Osteoblast (primary cell): ENCODE measurements around the gene DUSP9. TPM values are rescaled to one million over a fixed set of nuclear protein-coding genes. Genes with fewer than 3 reads are reported as not detected.
"Not testable (repeated sequence)": the region's sequence is repeated elsewhere in the genome, so short reads cannot be mapped to it uniquely, and the experiment has no call there.

Experiments
- DNase-seq: peaks from one replicate; pipeline ENCODE4 v3.0.0; 2011; ENCODE audit warnings: low spot score, mixed read lengths; ENCODE audit not compliant: insufficient read length; ENCODE audit errors: missing footprints
- H2AFZ ChIP-seq: 2 replicates; pipeline ENCODE4 v1.6.0; 2011; ENCODE audit warnings: mild to moderate bottlenecking, low read length
- H3K27ac ChIP-seq: 2 replicates; pipeline ENCODE4 v1.5.1; 2011; ENCODE audit warnings: mild to moderate bottlenecking, low read depth, low read length, moderate library complexity
- H3K27me3 ChIP-seq: 2 replicates; pipeline ENCODE4 v1.6.0; 2012; ENCODE audit warnings: mild to moderate bottlenecking, control low read depth, inconsistent platforms, low read length, moderate library complexity; ENCODE audit not compliant: insufficient read depth
- H3K36me3 ChIP-seq: 2 replicates; pipeline ENCODE4 v1.5.1; 2011; ENCODE audit warnings: mild to moderate bottlenecking, low read length, control low read depth, moderate library complexity; ENCODE audit not compliant: insufficient read depth
- H3K4me1 ChIP-seq: 2 replicates; pipeline ENCODE4 v1.5.1; 2011; ENCODE audit warnings: mild to moderate bottlenecking, low read length, control low read depth, moderate library complexity; ENCODE audit not compliant: insufficient read depth
- H3K4me2 ChIP-seq: 2 replicates; pipeline ENCODE4 v1.6.0; 2011; ENCODE audit warnings: mild to moderate bottlenecking, low read length; ENCODE audit not compliant: insufficient read depth
- H3K4me3 ChIP-seq: fragments of 200-600 bp; sonication (generic); 3 replicates; pipeline ENCODE4 v1.5.1; 2012; ENCODE audit warnings: mild to moderate bottlenecking, low read length, inconsistent platforms; ENCODE audit not compliant: insufficient read depth
- H3K79me2 ChIP-seq: 2 replicates; pipeline ENCODE4 v1.6.0; 2012; ENCODE audit warnings: mild to moderate bottlenecking, low read length, control low read depth, inconsistent platforms; ENCODE audit not compliant: insufficient read depth
- H3K9me3 ChIP-seq: 2 replicates; pipeline ENCODE4 v1.5.1; 2011; ENCODE audit warnings: low read depth, low read length, control low read depth
- H4K20me1 ChIP-seq: 2 replicates; pipeline ENCODE4 v1.6.0; 2012; ENCODE audit warnings: mild to moderate bottlenecking, low read length, control low read depth; ENCODE audit not compliant: insufficient read depth
- total RNA-seq: library from RNA; depleted of rRNA; stranded (reverse); fragments of >200 nt; gene quantifications from 2 replicates; pipeline ENCODE4 v1.2.3, GENCODE V29; 2012
- TF ChIP-seq, protein P1 (sequence below): IDR thresholded peaks from 2 replicates; pipeline ENCODE4 v1.5.1; 2011; ENCODE audit warnings: mild to moderate bottlenecking, low read depth, low read length, moderate library complexity; ENCODE audit errors: extremely low read depth

DUSP9 gene
- total RNA-seq, 1 donor: under 0.01 TPM

DNA sequence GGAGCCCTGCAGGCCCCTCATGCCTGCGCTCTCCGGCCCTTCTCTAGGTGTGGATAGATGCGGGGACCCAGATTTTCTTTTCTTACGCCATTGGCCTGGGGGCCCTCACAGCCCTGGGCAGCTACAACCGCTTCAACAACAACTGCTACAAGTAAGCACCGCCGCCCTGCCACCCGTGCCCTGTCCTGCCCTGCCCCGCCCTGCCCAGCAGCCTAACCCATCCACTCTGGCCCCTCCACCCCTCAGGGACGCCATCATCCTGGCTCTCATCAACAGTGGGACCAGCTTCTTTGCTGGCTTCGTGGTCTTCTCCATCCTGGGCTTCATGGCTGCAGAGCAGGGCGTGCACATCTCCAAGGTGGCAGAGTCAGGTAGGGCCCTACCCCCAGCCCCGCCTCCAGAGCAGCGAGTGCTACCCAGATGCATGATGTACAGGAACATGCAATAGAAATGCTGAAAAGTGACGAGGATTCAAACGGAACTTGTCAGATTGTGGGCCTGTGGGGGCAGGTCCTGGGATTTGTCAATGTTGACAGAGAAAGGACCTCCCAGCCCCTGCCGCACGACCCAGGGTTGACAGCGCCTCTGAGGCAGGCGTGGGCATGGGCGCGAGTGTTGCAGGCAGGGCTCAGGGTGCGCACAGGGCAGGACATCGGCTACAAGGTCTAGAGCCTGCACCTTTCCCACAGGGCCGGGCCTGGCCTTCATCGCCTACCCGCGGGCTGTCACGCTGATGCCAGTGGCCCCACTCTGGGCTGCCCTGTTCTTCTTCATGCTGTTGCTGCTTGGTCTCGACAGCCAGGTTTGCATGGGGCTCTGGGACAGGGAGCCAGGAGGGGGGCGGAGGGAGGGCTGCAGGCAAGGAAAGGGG is 46.4 kb downstream of the DUSP9 start:
- Histone ChIP-seq H3K4me3 (no peak overlapping the region), H2AFZ (no peak overlapping the region), H3K4me2 (no peak overlapping the region), H3K79me2 (peaks cover 3% of the 10 kb centered on the region), H3K4me1 (no peaks in the 10 kb centered on the region), H3K27ac (no peak overlapping the region), H3K27me3 (no peaks in the 10 kb centered on the region), H3K36me3 (no peaks in the 10 kb centered on the region), H3K9me3 (no peaks in the 10 kb centered on the region), H4K20me1 (peaks cover 12% of the 10 kb centered on the region)
- TF ChIP-seq, protein P1, sequence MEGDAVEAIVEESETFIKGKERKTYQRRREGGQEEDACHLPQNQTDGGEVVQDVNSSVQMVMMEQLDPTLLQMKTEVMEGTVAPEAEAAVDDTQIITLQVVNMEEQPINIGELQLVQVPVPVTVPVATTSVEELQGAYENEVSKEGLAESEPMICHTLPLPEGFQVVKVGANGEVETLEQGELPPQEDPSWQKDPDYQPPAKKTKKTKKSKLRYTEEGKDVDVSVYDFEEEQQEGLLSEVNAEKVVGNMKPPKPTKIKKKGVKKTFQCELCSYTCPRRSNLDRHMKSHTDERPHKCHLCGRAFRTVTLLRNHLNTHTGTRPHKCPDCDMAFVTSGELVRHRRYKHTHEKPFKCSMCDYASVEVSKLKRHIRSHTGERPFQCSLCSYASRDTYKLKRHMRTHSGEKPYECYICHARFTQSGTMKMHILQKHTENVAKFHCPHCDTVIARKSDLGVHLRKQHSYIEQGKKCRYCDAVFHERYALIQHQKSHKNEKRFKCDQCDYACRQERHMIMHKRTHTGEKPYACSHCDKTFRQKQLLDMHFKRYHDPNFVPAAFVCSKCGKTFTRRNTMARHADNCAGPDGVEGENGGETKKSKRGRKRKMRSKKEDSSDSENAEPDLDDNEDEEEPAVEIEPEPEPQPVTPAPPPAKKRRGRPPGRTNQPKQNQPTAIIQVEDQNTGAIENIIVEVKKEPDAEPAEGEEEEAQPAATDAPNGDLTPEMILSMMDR: no peak
- DNase-seq: peak; percentile 29

DNA sequence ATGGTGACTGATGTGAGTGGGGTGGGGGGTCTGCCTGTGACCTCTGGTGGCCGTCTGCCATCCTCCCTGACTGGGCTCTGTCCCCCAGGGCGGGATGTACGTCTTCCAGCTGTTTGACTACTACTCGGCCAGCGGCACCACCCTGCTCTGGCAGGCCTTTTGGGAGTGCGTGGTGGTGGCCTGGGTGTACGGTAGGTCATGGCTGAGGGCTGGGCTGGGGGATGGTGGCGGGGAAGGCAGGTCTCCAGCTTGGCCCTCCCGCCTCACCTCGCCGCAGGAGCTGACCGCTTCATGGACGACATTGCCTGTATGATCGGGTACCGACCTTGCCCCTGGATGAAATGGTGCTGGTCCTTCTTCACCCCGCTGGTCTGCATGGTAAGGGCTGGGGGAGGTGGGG is 47.3 kb downstream of the DUSP9 start:
- H2AFZ ChIP-seq, H3K9me3 ChIP-seq: not testable (repeated sequence)
- peaks cover 12% of the 10 kb centered on the region for H4K20me1 ChIP-seq

DNA sequence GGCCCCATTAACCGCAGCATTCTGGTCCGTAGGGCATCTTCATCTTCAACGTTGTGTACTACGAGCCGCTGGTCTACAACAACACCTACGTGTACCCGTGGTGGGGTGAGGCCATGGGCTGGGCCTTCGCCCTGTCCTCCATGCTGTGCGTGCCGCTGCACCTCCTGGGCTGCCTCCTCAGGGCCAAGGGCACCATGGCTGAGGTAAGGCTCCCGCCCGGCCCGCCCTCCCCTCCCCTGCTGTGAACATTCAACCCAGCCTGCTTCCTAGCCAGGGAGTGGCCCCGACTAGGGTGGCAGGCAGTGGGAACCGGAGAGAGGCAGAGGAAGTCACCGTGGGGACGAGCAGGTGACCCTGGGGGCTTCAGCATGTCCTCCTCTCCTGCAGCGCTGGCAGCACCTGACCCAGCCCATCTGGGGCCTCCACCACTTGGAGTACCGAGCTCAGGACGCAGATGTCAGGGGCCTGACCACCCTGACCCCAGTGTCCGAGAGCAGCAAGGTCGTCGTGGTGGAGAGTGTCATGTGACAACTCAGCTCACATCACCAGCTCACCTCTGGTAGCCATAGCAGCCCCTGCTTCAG is 47.8 kb downstream of the DUSP9 start:
- no peak overlapping the region for H3K4me3 ChIP-seq
- no peak for DNase-seq
- H4K20me1 ChIP-seq: peaks cover 8% of the 10 kb centered on the region
- H3K79me2 ChIP-seq: peaks cover 2% of the 10 kb centered on the region
- no peak overlapping the region for H2AFZ ChIP-seq
- H3K27ac ChIP-seq: no peak overlapping the region
- H3K27me3 ChIP-seq: no peaks in the 10 kb centered on the region
- no peaks in the 10 kb centered on the region for H3K9me3 ChIP-seq
- H3K4me1 ChIP-seq: no peaks in the 10 kb centered on the region
- no peak overlapping the region for H3K4me2 ChIP-seq
- no peaks in the 10 kb centered on the region for H3K36me3 ChIP-seq
- TF ChIP-seq, protein P1: no peak

More for the DNA sequence above, 47.3 kb downstream of the DUSP9 start:
- H3K79me2 ChIP-seq, H3K27ac ChIP-seq, H3K36me3 ChIP-seq, H3K27me3 ChIP-seq, DNase-seq, H3K4me1 ChIP-seq, H3K4me2 ChIP-seq, H3K4me3 ChIP-seq: not testable (repeated sequence)

DNA sequence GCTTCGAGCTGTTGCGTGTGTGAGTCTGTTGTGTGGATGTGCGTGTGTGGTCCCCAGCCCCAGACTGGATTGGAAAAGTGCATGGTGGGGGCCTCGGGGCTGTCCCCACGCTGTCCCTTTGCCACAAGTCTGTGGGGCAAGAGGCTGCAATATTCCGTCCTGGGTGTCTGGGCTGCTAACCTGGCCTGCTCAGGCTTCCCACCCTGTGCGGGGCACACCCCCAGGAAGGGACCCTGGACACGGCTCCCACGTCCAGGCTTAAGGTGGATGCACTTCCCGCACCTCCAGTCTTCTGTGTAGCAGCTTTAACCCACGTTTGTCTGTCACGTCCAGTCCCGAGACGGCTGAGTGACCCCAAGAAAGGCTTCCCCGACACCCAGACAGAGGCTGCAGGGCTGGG is 49.1 kb downstream of the DUSP9 start:
- no peaks in the 10 kb centered on the region for H4K20me1 ChIP-seq

DNA sequence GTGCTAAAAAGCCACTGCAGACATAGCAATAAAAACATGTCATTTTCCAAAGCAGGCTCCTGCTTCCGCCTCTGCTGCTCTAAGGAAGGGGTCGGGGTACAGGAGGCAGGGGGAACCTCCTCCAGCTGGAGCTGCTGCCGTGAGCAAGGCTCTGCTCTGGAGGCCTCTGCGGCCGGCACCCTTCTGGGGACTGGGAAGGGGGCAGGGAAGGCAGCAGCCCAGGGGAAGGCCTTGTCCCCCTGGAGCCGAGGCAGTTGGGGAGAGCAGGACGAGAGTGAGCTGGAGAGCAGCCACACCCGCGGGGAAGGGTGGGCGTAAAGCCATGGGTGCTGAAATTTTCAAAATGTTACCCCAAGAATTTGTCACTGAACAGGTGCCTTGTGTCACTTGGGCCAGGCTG is 49.5 kb downstream of the DUSP9 start:
- not testable (repeated sequence) for H3K4me3 ChIP-seq, H3K36me3 ChIP-seq, H4K20me1 ChIP-seq, DNase-seq, H3K27me3 ChIP-seq, H3K79me2 ChIP-seq, H2AFZ ChIP-seq, H3K9me3 ChIP-seq, H3K27ac ChIP-seq, H3K4me1 ChIP-seq, H3K4me2 ChIP-seq

More for the DNA sequence above, 49.1 kb downstream of the DUSP9 start:
- Histone ChIP-seq H3K79me2 (no peaks in the 10 kb centered on the region), H3K36me3 (no peaks in the 10 kb centered on the region), H3K27me3 (no peaks in the 10 kb centered on the region), H3K27ac (no peak overlapping the region), H3K4me1 (no peaks in the 10 kb centered on the region), H3K4me3 (no peak overlapping the region), H2AFZ (no peak overlapping the region), H3K4me2 (no peak overlapping the region), H3K9me3 (no peaks in the 10 kb centered on the region)
- DNase-seq: no peak
- TF ChIP-seq, protein P1: no peak

DNA sequence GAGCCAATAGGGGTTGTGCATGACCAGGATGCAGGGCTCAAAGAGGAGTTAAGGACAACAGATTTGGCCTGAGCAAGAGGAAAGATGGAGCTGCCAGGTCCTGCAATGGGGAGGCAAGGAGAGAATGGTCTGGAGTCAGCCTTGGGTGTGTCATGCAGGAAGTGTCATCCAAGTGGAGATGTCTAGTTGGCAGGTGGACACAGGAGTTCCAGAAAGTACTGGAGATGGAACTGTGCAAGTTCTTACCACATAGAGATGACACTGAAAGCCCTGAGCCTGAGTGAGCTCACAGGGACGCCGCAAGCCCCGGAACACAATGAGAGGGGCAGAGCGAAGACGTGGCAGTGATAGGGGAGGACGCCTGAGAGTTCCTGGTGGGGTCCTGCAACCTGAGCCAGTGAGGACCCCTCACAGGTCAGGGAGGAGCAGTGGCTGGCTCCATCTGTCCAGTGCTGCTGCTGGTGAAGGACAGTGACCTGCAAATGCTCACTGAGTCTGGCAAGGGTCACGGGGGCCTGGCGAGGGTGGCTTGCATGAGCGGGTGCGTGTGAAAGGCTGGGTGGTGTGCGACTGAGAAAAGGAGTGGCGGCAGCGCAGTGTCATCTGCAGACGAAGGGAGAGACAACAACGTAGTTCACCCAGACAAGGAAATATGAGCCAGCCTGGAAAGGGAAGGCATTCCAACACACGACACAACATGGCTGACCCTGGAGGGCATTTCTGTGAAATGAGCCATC is 50.2 kb downstream of the DUSP9 start:
- not testable (repeated sequence) for H3K4me3 ChIP-seq, H3K27ac ChIP-seq, H3K36me3 ChIP-seq, H4K20me1 ChIP-seq, H2AFZ ChIP-seq, H3K9me3 ChIP-seq, H3K27me3 ChIP-seq, H3K4me2 ChIP-seq, H3K79me2 ChIP-seq, H3K4me1 ChIP-seq, DNase-seq
